ENCODE measurements around the gene PHTF1.

PHTF1 gene

GRCh38 chr1:113662101-113662500 is 97.2 kb downstream of the PHTF1 start:
- no peak for DNase-seq

GRCh38 chr1:113660088-113660487 is 99.2 kb downstream of the PHTF1 start:
- no peak for DNase-seq

- DNase-seq = no peak
Measured at GRCh38 chr1:113659556-113659955, 99.7 kb downstream of the PHTF1 start.

GRCh38 chr1:113659035-113659434 is 100.3 kb downstream of the PHTF1 start:
- DNase-seq = no peak

- no peak for DNase-seq
Measured at GRCh38 chr1:113657556-113658063, 101.7 kb downstream of the PHTF1 start.

- no peak for DNase-seq
Measured at GRCh38 chr1:113657126-113657525, 102.2 kb downstream of the PHTF1 start.

- DNase-seq = no peak
Measured at GRCh38 chr1:113654883-113655282, 104.4 kb downstream of the PHTF1 start.

GRCh38 chr1:113653741-113654140 is 105.5 kb downstream of the PHTF1 start:
- DNase-seq = no peak

GRCh38 chr1:113652771-113653170 is 106.5 kb downstream of the PHTF1 start:
- no peak for DNase-seq

- DNase-seq = no peak
Measured at GRCh38 chr1:113648478-113648877, 110.8 kb downstream of the PHTF1 start.

- no peak for DNase-seq
Measured at GRCh38 chr1:113647164-113647563, 112.1 kb downstream of the PHTF1 start.
